Measurements from ENCODE around the gene TSPAN11.
"Not testable (repeated sequence)": the region's sequence is repeated elsewhere in the genome, so short reads cannot be mapped to it uniquely, and the experiment has no call there.

TSPAN11 gene

DNA sequence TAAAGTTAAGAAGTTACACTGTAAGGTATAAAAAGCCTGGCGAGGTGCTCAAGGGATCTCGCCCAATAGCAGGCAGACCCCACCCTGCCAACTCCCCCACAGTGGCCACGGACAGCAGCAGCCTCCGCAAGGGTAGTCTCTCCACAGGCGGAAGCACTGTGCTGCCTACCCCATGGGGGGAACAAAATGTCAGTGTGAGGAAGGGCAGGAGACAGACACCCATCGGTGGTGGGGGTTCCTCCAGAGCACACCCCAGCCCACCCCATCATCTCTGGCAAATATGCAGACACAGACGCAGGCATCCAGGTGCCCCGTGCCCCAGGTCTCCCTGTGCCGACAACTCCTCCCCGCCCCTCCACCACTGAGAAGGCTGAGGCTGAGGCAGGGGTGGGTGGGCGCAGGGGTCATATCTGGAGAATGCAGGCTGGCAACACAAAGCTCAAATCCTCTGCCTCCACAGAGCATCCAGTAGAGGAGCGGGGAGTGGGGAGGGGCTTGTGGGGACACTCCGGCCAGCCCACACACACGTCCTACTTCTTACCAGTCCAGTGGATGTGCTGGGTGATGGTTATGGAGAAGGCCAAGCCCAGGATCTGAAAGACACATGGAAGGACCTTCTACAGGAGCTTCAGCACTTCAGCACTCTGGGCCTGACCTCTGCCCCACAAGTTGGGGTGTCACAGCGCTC lies 78.9 kb downstream of the TSPAN11 start:
- DNase-seq: no peak

DNA sequence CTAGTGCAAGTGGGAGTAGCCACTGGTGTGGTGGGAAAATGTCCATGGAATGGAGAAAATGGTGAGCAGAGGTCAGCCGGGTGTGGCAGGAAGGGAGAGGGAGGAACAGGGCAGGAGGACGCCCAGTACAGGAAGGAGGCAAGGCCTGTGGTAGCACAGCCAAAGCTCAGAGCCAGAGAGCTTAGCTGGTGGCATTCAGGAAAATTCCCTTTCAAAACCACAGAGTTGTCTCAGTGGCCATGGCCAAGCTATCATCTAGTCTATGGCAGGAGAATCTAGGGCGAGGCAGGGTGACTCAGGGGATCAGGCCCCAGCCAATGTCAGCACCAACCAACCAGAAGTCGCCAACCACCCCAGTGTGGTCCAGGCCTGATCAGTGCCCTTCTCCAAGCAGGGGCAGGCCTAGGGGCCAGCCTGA lies 79.4 kb downstream of the TSPAN11 start:
- no peak for DNase-seq

DNA sequence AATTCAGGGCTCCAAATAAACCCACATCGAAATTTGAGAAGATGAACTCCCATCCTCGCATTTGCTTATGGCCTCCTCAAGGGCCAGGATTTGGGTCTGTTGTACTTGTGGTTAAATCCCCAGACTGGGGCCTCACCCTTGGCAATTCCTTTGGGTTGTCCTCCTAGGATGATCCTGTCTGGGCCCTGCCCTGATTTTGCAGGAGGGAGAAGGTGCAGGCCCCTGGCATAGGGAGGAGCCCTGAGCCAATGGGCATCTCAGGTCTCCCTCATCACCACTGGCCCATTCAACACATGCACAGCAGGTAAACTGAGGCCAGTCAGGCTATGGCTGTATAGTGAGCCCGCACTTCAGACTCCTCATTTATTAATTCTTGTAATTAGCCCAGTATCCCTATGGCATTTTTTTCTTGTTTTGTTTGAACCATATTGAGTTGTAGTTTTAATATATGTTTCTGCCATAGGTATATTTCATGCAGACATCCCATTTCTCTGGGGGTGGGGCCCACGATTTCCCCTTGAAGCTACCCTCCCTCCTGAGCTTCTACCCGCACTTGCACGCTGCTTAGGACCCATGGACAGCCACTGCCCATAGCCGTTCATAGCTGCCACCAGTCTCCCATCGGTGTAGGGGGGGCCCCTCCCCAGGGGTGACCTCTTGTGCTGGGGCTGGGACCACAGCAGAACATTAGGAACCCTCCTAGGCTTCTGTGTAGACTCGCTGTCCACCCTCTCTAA lies 80.0 kb downstream of the TSPAN11 start:
- DNase-seq: no peak

DNA sequence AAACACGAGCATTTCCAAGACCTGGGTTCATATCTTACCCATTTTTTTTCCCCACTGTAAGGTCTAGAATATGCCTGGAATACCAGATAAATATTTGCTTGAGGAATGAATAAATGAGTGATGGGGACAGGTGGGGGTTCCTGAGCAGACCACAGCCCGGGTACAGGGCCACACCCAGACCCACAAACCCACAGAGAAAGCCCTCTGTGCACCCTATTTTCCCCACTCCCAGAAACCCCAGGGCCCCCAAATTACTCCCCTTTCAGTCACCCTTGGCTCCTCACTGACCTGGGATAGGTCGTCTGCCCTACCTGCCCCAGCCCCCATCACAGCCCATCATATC lies 80.6 kb downstream of the TSPAN11 start:
- DNase-seq: no peak

DNA sequence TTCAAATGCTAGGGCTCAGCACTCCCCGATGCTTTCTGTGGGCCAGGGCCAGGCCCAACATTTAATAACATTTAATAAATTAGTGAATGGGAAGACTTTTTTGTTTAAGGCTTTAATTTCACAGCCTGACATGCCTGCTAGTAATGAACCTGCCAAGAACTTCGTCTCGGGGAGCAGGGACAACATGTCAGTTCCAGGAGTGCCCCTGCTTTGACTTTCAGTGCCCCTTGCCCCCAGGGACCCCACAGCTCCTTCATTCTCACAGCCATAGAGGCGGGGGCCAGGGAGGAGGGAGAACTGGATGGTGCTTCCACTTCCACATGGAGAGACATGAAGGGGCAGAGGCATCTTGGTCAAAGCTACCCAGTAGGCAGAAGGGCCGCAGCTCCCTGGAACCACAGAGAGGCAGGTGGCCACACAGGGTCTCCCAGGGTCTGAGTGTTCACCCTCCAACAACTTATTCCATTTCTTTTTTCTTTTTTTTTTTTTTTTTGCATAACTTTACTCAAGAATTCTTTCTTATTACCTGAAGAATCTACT lies 81.2 kb downstream of the TSPAN11 start:
- DNase-seq: no peak

DNA sequence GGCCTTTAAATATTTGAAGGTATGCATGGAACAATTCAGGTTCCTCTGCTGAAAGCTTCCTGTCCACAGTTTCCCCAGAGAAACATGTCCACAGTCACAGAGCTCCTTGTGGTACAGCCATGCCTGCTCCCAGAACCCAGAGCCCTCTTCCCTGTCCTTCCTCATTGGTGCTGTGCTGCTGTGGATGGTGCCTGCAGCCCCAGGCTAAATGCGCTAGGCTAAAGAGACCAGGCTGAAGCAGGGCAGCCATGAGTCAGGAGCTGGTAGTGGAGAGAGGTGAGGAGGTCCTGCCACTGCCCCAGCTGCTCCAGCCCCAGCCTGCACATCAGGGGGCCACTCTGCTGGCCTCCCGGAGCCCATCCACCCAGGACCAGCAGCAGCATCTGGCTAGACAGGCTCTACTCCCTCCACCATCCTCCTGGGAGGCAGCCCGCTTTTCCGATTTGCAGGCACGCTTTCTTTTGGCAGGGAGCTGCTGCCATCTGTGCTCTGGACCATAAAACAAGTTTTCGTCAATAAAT lies 81.8 kb downstream of the TSPAN11 start:
- peak; percentile 58 for DNase-seq

DNA sequence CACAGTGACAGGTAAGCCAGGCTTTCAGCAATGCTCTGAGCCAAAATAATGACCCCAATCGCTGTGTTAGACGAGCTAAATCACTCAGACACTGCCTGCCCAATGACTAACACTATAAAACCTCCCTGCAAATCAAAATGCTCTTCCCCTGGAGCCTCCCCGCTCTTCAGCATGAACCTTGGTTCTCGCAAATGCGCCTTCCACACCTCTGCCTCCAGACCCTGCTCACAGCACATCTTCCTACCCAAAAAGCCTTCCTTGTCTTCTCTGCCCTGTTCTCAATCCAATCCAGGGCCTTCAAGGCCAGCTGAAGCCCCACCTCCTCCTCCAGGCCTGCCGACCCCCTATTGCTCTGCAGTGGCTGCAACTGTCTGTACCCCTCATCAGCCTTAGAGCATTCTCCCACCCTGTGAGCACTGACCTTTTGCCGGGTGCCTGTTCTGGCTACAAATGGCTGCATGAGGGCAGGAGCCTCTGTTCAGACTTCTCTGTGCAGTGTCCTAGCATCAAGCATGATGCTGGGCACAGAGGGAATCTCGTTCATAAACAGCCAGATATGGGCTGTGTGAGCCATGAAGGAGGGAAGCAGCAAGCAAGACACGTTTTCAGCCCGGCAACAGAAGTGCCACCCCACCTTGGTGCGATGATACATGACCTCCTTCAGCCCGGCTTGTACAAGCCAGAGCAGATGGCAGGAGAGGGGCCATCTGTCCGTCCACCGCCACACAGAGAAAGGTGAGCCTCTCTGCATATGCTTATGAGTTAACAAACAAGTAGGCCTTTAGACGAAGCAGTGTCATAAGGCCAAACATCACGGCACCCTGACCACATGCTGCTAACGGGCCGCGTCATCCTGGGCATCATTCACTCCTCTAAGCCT lies 82.7 kb downstream of the TSPAN11 start:
- DNase-seq: no peak

DNA sequence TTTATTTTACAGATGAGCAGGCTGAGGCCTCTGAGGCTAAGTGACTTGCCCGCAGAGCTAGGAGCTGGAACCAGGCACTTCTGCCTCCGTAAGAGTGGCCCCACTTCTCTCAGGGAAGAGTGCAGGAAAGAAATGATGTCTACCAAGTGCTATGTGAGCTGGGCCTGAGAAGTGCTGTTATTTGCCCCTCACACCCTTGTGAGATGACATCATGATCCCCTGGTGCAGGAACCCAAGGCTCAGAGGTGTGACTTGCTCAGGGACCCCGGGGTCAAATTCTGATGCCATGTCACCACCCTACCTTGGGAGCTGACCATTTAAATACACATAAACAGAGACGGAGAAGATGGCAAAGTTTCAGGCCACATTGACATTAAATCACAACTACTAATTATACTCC lies 83.4 kb downstream of the TSPAN11 start:
- no peak for DNase-seq

DNA sequence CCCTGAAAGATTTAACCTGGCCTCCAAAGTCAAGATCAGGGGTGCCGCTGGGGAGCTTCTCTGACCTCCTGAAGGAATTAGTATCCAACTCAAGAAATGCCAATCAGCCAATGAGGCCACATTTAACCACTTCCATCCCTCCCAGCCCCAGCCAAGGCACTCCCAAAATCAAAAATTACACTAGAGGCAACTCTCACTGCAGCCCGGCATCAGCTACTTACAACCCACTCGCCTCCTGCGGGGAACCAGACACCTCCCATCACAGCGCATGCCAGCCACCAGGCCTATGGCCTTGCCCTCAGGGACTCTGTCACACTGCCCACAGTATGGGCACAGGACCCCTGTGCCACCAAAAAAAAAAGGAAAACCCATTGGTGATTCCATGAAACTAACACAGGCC lies 84.8 kb downstream of the TSPAN11 start:
- no peak for DNase-seq

DNA sequence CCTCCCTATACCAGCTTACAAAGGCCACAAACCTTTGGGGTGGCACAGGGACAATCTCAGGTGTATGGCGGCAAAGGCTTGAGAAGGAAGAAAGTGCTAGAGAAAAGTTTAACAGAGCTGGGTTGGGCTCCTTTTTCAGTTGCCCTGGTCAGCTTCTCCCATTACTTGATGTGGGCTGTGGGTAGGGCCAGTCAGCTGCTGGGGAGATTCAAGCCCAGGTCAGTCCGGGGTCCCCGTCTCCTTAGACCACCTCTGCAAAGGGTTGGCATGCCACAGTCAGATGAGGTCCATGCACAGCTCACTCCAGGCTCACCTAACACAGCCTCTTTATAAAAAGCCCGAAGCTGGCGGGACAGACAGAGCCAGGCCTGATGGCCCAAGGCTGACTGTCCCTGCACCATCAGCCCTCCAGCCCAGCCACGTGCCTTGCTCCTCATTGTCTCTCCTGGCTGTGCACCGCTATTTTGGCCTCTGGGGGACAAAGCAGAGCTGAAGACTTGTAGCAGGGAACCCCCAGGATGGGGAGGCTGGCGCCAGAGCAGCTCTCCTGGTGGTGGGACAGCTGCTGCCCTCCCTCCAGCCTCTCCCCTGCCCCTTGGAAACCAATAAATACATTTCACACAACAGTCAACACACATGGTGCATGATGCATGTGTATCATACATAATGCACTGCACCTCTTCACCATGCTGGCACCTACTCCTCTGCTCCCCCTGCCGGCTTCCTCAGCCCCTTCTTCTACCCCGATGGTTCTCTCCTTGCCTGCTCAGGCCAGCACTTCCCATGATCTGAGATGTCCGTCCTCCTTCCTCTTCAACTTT lies 85.4 kb downstream of the TSPAN11 start:
- no peak for DNase-seq

DNA sequence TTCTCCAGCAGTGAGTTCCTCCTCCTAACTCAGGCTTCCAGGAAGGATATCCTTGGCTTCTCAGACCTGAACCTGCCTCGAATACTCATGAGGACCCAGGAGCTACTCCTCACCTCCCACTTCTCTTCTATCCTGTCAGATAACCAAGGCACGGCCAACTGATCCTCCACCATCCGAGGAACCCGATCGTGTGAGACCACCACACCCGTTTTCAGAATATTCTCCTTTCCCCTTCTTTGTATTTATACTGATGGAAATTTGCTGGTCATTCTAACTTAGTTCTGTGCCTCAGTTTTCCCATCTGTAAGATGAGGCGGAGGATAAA lies 86.0 kb downstream of the TSPAN11 start:
- not testable (repeated sequence) for DNase-seq

DNA sequence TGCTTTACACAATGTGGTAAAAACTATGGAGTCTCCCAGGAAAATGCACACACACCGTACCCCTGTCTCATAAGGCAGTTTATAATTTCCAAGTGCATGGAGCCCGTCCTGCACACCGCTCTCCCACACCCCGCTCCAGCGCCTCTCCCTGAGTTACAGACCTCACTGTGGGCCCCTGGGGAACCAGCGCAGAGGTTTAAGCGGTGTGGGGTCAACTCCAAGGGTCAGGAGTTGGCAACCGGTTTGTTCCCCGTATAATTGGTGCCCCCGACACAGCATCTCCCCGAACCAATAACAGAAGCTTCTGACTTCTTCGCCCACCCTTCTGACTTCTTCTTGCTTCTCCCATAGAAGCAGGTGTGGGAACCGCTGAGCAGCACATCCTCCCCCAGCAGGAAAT lies 88.7 kb downstream of the TSPAN11 start:
- no peak for DNase-seq

DNA sequence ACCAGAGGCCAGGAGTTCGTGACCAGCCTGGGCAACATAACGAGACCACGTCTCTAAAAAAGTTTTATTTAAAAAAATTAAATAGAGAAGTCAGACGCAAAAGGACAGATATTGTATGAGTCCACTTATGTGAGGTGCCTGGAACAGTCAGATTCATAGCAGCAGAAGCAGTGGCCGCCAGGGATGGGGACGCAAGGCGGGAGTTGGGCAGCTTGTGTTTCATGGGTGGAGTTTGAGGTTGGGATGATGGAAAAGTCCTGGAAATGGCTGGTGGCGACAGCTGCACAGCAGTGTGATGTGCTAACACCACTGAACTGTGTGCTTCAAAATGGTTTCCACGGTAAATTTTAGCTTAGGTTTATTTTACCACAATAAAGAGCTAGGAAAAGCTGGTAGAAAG lies 89.5 kb downstream of the TSPAN11 start:
- no peak for DNase-seq

DNA sequence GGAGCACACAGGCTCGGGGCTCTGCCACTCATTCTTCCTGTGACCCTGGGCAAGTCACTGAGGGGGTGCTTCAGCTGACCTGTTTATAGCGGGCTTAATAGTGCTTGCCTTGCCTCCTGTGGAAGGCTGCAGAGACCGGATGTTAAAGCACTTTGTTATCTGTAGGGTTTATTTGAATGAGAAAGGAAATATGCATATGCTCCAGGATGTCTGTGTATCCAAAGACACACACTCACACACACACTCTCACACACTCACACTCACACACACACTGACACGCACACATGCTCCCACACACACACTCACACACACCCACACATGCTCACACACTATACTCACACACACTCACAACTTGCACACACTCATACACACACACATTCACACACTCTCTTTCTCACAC lies 91.0 kb downstream of the TSPAN11 start:
- no peak for DNase-seq

DNA sequence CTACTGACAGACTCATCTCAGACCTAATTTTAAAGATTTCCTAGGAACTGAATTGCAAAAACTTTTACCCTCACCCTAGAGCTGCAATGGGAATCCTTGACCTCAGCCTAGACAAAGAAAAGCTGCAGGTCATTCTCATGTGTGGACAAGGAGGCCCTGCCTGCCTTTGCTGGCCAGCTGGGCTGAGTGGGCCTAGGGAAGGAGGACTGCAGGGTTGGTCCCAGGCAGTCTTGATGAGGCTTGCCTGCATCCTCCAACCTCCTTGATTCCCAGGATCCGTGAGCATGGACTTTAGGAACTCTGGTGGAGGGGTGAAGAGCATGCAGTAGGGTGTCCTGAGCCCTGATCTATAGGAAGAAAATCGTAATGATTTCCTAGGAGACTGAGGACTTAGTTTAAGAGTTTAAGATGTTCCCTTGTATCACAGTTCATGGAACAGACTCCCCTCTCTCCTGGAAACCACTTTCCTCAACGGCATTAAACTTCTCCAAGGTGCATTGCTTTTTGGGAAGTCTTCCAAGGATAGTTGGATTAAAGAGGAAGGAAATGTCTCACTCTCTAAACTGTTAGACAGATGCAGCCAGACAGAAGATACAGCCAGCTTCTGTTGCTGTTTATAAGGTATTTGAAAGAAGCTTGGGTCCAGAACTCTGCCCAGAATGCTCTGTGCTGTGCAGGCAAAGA lies 91.7 kb downstream of the TSPAN11 start:
- no peak for DNase-seq

DNA sequence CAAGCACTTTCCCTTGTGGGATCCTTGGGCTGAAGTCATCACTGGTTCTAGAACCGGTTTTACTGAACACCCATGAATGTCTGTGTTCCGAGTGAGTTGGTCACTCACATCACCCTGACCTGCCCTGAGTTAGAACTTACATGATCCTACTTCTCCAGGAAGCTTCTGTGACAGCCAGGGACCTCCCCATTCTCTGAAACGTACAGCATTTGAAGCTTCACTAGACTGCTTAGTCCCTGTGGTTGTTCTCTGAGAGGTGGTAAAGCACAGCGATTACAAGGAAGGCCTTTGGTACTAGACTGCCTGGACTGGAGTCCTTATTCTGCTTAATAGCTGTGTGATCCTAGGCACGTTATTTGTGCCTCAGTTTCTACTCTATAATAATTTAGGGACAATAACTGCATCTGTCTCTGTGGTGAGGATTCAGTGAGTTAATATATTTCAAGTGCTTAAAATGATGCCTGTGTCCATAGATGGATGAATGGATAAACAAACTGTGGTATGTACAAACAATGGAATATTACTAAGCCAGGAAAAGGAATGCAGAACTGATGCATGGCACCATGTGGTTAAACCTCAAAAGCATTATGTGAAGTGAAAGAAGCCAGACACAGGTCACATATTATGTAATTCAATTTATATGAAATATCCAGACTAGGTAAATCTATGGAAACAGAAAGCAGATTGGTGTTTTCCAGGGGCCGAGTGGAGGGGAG lies 92.4 kb downstream of the TSPAN11 start:
- DNase-seq: no peak

DNA sequence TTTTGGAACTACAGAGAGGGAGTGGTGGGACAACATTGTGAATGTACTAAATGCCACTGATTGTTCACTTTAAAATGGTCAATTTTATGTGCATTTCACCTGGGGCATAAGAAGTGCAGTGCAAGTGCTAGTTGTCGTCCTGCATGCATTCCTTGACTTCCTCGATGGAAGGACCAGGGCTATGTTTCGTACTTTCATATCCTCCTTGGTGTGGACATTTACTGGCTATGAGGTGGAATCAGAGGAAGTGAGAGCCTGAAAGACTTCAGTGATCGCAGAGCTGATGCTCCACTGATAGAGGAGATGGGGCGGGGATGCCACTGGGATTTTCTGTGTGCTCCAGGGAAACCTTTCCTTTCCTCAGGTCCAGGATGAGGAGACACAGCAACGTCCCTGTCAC lies 93.0 kb downstream of the TSPAN11 start:
- DNase-seq: no peak

DNA sequence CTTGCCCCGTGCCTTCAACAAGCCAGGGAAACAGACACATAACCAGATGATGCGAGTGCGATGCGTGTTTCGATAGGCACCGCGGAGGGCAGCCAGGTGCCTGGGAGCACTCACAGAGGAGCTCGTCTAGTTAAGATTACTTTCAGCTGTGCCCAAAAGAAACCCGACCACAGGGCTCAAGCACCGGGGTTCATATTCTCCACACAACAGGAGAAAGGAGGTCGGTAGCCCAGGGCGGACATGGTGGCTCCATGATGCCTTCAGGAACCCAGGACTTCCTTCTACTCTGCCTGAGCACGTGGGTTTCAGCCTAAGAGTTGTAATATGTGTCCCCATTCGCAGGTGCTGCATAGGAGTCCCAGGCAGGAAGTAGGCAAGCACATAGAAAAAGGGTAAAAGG lies 93.4 kb downstream of the TSPAN11 start:
- DNase-seq: no peak

DNA sequence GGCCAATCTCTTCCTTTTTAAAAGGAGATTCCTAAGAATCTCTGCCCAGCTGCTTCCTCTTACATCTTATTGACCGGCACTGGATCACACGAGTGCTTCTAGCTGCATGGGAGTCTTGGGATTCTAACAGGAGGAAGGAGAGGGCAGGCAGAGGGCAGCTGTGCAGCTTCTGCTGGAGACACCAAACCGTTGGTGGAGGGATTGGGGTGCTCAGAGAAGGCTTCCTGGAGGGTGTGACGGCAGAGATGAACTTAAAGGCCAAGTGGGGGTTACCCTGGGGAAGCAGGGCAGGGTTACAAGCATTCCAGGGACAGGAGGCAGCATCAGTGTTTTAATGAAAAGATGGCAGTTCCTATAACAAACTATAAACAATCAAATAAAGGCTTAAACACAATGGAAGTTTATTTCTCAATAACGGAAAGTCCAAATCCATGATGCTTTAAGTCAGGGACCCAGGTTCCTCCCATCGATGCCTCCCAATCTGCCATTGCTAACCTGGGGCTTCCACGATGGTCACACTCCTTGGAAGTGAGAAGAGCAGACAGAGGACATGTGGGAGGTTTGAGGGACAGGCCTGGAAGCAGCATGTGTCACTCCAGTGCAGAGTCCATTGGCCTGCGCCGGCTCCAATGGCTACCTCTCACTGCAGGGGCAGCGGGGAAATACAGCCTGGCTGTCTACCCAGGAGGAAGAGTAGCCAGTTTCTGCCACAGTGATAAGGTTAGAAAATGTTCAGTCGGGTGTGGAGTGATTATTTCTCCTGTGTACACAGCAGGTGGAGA lies 94.0 kb downstream of the TSPAN11 start:
- DNase-seq: no peak

DNA sequence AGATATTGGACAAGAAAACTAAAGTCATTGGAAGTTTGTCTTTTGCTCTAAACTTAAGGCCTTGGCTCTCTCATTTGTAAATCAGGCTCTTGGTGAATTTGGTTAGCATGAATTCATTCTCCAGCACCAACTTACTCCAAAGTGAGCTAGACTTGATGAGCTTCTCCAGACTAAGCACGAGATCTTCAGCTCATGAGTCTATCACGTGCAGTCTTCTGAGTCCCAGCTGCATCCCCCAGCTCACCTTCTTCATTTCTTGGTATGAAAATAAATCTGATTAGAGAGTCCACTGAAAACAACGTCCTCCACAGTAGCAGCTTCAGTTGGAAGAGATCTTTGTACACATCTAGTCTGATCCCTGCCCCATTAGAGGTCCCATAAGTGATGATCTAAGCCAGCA lies 94.6 kb downstream of the TSPAN11 start:
- no peak for DNase-seq
